OCI-LY1 (cell line): Measurements from ENCODE around the gene PRKCE.

Source experiments
- H2AFZ ChIP-seq: fragments of 200-600 bp; sonication (generic), shearing (Covaris generic); 2 replicates; pipeline ENCODE4 v1.6.0; 2014; ENCODE audit warnings: antibody characterized with exemption, mild to moderate bottlenecking, low read length
- H3F3A ChIP-seq: fragments of 200-600 bp; sonication (generic), shearing (Covaris generic); 2 replicates; pipeline ENCODE4 v1.6.0; 2014; ENCODE audit warnings: mild to moderate bottlenecking, antibody characterized with exemption, low read length, moderate library complexity; ENCODE audit not compliant: insufficient read depth
- H3K27ac ChIP-seq: fragments of 200-600 bp; sonication (generic); 2 replicates; pipeline ENCODE4 v1.5.1; 2014; ENCODE audit warnings: low read length, mixed run types, mild to moderate bottlenecking, low read depth; ENCODE audit not compliant: poor library complexity, severe bottlenecking
- H3K27me3 ChIP-seq: fragments of 200-600 bp; sonication (generic); 2 replicates; pipeline ENCODE4 v1.6.0; 2014; ENCODE audit warnings: antibody characterized with exemption, mild to moderate bottlenecking, low read length, moderate library complexity; ENCODE audit not compliant: insufficient read depth
- H3K36me3 ChIP-seq: fragments of 200-600 bp; sonication (generic); 2 replicates; pipeline ENCODE4 v1.6.1; 2014; ENCODE audit warnings: mild to moderate bottlenecking, antibody characterized with exemption, low read length, moderate library complexity, mixed read lengths; ENCODE audit not compliant: insufficient read depth
- H3K4me1 ChIP-seq: fragments of 200-600 bp; sonication (generic); 2 replicates; pipeline ENCODE4 v1.5.1; 2014; ENCODE audit warnings: mild to moderate bottlenecking, low read length, moderate library complexity; ENCODE audit not compliant: insufficient read depth, severe bottlenecking
- H3K4me2 ChIP-seq: fragments of 200-600 bp; sonication (generic), shearing (Covaris generic); 2 replicates; pipeline ENCODE4 v1.6.1; 2014; ENCODE audit warnings: low read length
- H3K4me3 ChIP-seq: fragments of 200-600 bp; sonication (generic); 2 replicates; pipeline ENCODE4 v1.5.1; 2014; ENCODE audit warnings: low read length, low read depth, mild to moderate bottlenecking, mixed read lengths; ENCODE audit not compliant: poor library complexity, severe bottlenecking
- H3K79me2 ChIP-seq: fragments of 200-600 bp; shearing (Covaris generic); 2 replicates; pipeline ENCODE4 v1.6.1; 2016; ENCODE audit warnings: mixed run types, low read length, mixed read lengths; ENCODE audit not compliant: insufficient read depth
- H3K9ac ChIP-seq: fragments of 200-600 bp; sonication (generic), shearing (Covaris generic); 2 replicates; pipeline ENCODE4 v1.6.1; 2014; ENCODE audit warnings: mild to moderate bottlenecking, low read length, mixed read lengths
- H3K9me2 ChIP-seq: fragments of 200-600 bp; sonication (generic), shearing (Covaris generic); 2 replicates; pipeline ENCODE4 v1.6.1; 2014; ENCODE audit warnings: low read depth, mild to moderate bottlenecking, low read length, mixed read lengths
- H3K9me3 ChIP-seq: fragments of 200-600 bp; shearing (Covaris generic); 2 replicates; pipeline ENCODE4 v1.6.1; 2014; ENCODE audit warnings: low read length, mixed read lengths
- H4K20me1 ChIP-seq: fragments of 200-600 bp; sonication (generic), shearing (Covaris generic); 2 replicates; pipeline ENCODE4 v1.6.0; 2016; ENCODE audit warnings: mild to moderate bottlenecking, low read length; ENCODE audit not compliant: insufficient read depth
- EZH2 ChIP-seq: fragments of 200-600 bp; sonication (generic), shearing (Covaris generic); IDR thresholded peaks from 2 replicates; pipeline ENCODE4 v1.8.0; 2017; ENCODE audit warnings: borderline replicate concordance, mixed run types, mild to moderate bottlenecking, antibody characterized with exemption, low read length, moderate library complexity, mixed read lengths
- TF ChIP-seq, protein P1 (sequence below): fragments of 200-600 bp; sonication (generic), shearing (Covaris generic); IDR thresholded peaks from 2 replicates; pipeline ENCODE4 v1.5.1; 2017; ENCODE audit warnings: mild to moderate bottlenecking, antibody characterized with exemption, low read length, moderate library complexity, mixed read lengths

Gene PRKCE

DNA sequence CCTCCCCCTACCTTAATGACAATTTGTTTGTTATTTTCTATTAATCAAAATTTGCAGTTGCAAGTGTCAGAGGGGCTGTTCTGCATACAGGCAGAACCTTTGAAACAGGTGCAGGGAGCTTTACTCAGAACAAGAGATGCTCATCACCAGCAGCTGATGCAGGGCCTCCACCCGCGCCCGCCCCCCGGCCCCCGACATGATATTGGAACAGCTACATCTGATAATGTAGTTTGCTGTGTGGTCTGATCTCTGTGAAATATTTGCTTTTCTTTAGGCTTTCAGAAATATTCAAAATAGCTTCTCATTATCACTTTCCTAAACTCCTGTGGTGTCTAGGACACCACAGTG lies 130.0 kb downstream of the PRKCE start:
- no peaks in the 10 kb centered on the region for H3K79me2 ChIP-seq
- no peak overlapping the region for H3K4me2 ChIP-seq
- no peaks in the 10 kb centered on the region for H3K27me3 ChIP-seq
- H3K4me1 ChIP-seq, result peaks cover 19% of the 10 kb centered on the region
- H3K4me3 ChIP-seq, result no peak overlapping the region
- no peak overlapping the region for H3K9ac ChIP-seq
- peaks cover 4% of the 10 kb centered on the region; the same call in 1 of the 2 replicates for H3K36me3 ChIP-seq
- no peaks in the 10 kb centered on the region for H3F3A ChIP-seq
- no peaks in the 10 kb centered on the region for H4K20me1 ChIP-seq
- H3K9me2 ChIP-seq, result no peaks in the 10 kb centered on the region
- H2AFZ ChIP-seq, result no peak overlapping the region
- TF ChIP-seq, protein P1, sequence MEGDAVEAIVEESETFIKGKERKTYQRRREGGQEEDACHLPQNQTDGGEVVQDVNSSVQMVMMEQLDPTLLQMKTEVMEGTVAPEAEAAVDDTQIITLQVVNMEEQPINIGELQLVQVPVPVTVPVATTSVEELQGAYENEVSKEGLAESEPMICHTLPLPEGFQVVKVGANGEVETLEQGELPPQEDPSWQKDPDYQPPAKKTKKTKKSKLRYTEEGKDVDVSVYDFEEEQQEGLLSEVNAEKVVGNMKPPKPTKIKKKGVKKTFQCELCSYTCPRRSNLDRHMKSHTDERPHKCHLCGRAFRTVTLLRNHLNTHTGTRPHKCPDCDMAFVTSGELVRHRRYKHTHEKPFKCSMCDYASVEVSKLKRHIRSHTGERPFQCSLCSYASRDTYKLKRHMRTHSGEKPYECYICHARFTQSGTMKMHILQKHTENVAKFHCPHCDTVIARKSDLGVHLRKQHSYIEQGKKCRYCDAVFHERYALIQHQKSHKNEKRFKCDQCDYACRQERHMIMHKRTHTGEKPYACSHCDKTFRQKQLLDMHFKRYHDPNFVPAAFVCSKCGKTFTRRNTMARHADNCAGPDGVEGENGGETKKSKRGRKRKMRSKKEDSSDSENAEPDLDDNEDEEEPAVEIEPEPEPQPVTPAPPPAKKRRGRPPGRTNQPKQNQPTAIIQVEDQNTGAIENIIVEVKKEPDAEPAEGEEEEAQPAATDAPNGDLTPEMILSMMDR, result no peak
- no peak overlapping the region for H3K27ac ChIP-seq
- 0 out of 2 replicates have a peak, but pooled peaks cover 3% of the 10 kb centered on the region for H3K9me3 ChIP-seq

DNA sequence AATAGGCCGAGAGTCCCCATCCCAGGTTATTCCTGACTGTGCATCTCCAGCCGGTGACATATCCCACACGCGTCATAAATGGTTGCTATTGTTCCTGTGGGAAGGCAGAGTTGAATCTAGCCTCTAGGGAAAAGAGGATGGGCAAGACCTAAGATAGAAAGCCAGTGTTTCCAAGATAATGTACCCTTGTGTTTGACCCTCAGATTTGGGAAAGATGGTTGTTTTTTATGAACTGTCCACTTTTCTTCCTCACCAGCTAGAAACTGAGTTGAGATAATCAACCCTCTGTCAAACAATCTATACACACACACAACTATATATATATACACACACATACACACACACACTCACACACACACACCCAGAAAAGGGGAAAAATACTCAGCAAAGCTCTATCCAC lies 131.0 kb downstream of the PRKCE start:
- H3K9me3 ChIP-seq, result 0 out of 2 replicates have a peak, but pooled peaks cover 3% of the 10 kb centered on the region
- peaks cover 4% of the 10 kb centered on the region; the same call in 1 of the 2 replicates for H3K36me3 ChIP-seq
- TF ChIP-seq EZH2, result no peak
- TF ChIP-seq, protein P1, result no peak
- no peak overlapping the region for H3K4me3 ChIP-seq
- no peak overlapping the region for H3K4me2 ChIP-seq
- H3K9ac ChIP-seq, result no peak overlapping the region
- no peaks in the 10 kb centered on the region for H4K20me1 ChIP-seq
- no peak overlapping the region for H3K27ac ChIP-seq
- H3F3A ChIP-seq, result no peaks in the 10 kb centered on the region
- H2AFZ ChIP-seq, result no peak overlapping the region
- H3K27me3 ChIP-seq, result no peaks in the 10 kb centered on the region
- H3K4me1 ChIP-seq, result peaks cover 17% of the 10 kb centered on the region
- no peaks in the 10 kb centered on the region for H3K79me2 ChIP-seq
- no peaks in the 10 kb centered on the region for H3K9me2 ChIP-seq

DNA sequence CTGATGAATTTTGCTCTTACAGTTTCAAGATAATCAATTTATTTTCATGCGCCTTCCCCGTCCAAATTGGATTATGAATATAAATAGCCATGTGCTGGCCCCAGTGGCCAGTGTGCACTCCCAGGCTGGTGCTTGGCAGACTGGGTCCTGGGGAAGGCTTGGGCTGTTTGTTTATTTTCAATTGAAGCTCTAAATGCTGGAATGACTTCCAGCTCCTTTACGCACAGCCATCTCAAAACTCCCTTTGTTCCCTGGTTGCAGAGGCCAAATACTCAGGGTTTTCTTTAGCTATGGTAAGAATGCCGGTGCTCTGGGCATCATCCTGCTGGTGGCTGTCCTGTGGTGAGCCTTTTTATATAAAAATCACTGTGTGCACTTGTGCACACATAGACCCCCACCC lies 131.5 kb downstream of the PRKCE start:
- no peak overlapping the region for H3K4me3 ChIP-seq
- H3K9me2 ChIP-seq, result no peaks in the 10 kb centered on the region
- H3K27ac ChIP-seq, result no peak overlapping the region
- H3K36me3 ChIP-seq, result peaks cover 4% of the 10 kb centered on the region; the same call in 1 of the 2 replicates
- H3F3A ChIP-seq, result no peaks in the 10 kb centered on the region
- no peak overlapping the region for H3K4me2 ChIP-seq
- H3K4me1 ChIP-seq, result peaks cover 17% of the 10 kb centered on the region
- no peak overlapping the region for H2AFZ ChIP-seq
- TF ChIP-seq, protein P1, result no peak
- TF ChIP-seq EZH2, result no peak
- H3K79me2 ChIP-seq, result no peaks in the 10 kb centered on the region
- H3K9ac ChIP-seq, result no peak overlapping the region
- H3K27me3 ChIP-seq, result no peaks in the 10 kb centered on the region
- 0 out of 2 replicates have a peak, but pooled peaks cover 3% of the 10 kb centered on the region for H3K9me3 ChIP-seq
- H4K20me1 ChIP-seq, result no peaks in the 10 kb centered on the region
